GM19397 (cell line): ENCODE data around the gene MACROD2.
"Not testable (repeated sequence)": the region's sequence is repeated elsewhere in the genome, so short reads cannot be mapped to it uniquely, and the experiment has no call there.

Source experiments
- ATAC-seq: cut with Tn5 transposase; IDR thresholded peaks from one replicate; pipeline ENCODE4 v1.9.1; 2021; ENCODE audit warnings: mild to moderate bottlenecking, moderate library complexity; ENCODE audit not compliant: unreplicated experiment

Gene MACROD2

DNA sequence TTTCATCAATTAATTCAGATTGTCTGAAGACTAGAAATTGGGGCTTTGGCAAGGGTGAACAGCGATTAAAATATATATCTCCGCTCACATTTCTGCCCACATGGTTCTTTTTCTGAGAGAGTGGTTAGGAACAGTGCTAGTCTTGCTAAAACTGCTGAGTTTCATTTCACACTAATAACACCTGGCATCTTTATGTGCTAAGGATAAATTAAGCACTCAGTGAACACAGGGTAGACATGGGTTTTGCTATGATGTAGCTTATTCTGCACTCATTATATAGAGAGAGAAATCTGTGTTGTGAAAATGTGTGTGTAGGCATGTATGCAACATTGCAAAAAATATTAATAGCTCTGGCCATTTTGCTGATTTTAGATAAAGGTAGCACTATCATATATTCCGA, 965.5 kb downstream of the MACROD2 start:
- no peak for ATAC-seq

DNA sequence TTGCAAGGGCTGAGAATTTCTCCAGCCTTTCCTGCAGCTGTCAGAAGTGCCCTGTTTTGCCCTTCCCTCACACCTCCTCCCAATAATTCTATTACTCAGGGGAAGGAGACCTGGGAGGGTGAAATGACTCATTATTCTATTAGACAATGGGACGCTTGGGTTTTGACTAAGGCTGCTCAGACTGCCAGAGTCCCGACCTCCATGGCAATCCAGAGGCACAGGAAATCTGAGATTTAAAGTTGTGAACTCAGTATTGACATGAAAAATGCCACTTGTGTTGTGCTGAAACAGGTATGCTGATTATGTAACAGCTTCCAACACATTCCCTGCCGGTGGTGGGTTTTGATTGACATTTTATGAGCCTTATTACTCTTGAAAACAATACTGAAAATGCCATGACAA, 967.9 kb downstream of the MACROD2 start:
- ATAC-seq = no peak

DNA sequence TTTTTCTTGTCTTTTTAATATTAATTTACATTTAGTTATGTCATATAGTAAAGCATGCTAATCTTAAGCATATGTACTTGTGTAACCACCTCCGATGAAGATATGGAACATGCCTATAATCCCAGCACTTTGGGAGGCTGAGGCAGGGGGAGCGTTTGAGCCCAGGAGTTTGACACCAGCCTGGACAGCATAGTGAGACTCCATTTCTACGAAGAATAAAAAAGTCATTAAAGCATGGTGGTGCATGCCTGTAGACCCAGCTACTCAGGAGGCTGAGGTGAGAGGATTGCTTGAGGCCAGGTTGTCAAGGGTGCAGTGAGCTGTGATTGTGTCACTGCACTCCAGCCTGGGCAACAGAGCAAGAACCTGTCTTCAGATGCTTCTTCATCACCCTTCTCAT, 970.9 kb downstream of the MACROD2 start:
- ATAC-seq = no peak

DNA sequence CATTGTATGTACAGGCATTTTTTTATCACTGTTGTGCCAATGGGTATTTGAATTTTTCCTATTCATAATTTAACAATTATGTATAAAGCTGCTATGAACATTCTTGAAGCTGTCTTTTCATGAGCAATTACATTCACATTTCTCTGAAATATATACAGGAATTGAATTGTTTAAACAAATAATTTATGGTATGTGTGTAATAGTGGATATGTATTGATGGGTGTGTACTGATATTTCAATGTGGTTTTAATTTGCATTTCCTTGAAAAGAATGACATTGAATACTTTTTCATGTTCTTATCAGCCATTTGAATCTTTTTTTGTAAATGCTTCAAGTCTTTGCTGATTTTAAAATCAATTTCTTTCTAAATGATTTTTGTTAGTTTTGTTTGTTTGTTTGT, 971.5 kb downstream of the MACROD2 start:
- no peak for ATAC-seq

DNA sequence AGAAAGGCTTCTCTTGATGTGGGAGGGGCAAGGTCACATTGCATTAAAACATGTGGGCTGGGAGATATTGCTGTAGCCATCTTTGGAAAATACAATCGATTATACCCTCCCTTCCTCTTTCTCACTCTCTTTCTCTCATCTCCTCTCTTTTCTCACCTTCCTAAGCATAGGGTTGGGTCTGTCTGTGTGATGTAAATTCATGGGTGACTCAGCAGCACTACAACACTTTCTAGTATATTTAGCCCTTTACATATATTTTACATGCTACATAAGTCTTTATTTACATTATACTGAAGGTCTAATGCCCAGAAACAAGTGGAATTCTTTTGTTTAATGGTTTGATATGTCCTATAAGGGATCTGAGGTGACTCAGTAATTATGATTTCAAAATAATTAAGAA, 976.9 kb downstream of the MACROD2 start:
- no peak for ATAC-seq

DNA sequence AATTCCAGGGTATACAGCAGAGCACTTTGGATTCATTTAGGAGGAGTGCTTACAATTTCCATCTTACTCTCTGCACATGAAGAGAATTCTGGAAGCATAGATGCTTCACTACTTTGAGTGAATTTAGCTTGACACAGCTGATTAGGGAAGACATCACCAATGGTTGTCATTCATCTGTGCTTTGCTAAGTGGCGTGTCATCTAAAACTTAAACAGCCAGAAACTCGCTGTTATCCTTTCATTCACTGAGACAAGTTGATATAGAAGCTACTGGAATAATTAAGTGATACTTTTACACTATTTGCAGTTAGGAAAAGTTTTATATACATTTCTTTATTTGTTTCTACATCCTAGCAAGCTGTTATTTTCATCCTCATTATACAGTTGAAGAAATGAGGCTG, 977.4 kb downstream of the MACROD2 start:
- no peak for ATAC-seq

DNA sequence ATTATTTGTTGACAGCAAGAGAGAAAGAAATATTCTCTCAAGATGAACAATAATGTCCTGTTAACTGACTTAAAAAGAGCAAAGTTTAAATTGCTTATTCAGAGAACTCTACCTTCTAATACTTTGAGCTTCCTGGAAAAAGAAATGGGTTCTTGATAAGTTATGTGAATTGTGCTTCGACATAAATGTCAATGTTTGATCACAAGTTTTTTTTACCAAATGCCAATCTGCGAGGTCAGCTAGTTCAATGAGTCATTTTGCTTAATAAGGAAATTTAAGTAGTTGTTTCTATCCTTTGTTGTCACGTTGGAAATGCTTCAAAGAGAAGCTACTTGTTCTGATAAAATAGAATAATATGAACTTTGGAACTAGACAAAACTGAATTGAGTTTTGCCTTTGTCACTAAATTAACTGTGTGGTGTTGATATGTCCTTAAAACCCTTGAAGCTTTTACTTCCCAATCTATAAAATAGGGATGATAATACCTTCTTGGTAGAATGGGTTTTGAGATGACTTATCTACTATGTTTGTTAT, 984.2 kb downstream of the MACROD2 start:
- no peak for ATAC-seq

DNA sequence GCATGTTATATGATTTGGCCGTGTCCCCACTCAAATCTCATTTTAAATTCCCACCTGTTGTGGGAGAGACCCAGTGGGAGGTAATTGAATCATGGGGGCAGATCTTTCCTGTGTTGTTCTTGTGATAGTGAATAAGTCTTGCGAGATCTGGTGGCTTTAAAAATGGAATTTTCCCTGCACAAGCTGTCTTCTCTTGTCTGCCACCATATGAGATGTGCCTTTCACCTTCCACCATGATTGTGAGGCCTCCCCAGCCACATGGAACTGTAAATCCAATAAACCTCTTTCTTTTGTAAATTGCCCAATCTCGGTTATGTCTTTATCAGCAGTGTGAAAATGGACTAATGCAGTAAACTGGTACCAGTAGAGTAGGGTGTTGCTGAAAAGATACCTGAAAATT, 986.2 kb downstream of the MACROD2 start:
- ATAC-seq = not testable (repeated sequence)

DNA sequence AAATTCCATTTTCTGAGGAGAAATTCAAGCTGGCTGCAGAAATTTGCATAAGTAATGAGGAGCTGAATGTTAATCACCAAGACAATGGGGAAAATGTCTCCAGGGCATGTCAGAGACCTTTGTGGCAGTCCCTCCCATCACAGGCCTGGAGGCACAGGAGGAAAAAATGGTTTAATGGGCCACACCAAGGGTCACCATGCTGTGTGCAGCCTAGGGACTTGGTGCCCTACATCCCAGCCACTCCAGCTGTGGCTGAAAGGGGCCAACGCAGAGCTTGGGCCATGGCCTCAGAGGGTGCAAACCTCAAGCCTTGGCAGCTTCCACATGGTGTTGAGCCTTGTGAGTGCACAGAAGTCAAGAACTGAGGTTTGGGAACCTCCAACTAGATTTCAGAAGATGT, 987.0 kb downstream of the MACROD2 start:
- ATAC-seq = not testable (repeated sequence)

DNA sequence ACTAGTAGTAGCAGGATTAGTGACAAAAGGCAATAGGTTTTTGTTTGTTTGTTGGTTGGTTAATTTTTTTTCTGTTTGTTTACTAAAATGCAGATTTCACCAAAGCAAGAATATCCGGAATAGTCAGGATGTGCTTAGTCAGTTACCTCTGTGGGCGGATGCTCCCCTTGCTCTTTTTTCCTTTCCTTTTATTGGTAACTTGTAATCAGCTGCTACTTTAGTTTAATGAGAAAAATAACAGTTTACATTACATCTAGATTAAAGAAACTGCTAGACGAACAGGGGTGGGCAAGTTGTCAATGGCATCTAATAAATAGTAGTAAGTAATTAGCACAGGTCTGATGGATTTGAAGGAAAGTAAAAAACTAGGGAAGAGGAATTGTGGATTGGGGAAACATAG, 989.0 kb downstream of the MACROD2 start:
- ATAC-seq = no peak

DNA sequence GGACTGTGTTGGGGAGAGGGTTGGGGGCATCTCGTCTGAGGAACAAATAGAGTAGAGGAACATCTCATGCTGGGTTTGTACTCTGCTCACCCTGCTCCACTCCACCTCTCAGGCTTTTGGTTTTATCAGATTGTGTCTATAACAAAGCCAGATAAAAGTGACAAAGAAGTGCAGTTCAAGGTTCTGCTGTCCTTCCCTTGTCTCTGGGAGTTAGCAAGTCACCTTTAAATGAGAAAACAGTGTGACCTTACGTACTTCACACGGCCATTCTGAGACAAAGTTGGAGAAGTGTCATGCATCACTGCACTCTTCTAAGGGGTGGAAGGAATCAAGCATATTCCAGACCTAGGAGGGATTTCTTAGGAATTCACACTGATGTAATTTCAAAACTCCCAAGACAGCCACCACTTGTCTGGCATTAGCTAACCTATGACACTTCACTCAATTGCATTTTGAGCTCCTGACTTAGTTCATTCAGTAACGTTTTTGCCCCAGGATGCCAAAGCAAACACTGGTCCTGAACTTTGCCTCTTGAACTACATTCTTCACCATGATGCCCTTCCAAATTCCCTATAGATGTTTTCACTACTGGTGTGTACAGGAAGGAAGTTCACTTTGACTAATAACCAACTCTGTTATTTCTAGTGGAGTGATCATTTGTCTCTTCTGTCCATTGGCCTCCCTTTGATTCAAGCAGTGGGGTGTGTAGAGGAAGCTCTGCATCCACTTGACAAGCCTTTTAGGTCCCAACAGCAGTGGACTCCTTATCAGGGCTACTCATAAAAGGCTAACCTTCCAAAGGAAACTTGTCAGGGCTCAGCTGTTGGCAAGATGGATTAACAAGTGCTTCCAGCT, 989.7 kb downstream of the MACROD2 start:
- no peak for ATAC-seq

DNA sequence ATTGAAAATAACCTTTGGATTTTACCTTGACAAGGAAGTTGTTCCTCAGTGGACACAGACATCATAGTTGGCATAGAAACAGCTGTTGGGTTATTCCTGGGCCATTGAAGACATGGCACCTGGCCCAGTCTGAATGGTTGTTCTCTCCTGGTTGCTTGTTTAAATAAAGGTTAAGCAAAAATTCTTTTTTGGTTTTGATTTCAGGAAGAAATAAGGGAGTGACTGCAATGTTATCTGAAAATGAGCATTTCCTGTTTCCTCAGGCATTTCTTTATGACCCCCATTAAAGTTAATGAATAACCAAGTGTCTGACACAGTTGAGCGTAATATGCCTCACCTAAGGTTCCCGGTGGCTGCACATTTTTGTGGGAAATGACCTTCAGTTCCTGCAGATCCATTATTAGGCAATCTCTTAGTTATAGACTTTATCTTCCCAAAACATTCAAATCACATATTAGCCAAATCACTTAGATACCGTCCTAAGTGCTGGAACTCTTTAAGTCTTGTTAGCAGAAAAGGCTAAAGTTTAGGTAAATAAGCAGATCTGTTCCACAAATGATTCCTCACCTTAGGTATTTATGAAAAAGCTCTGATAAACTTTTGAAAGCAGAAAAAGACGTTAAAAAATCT, 990.8 kb downstream of the MACROD2 start:
- ATAC-seq = no peak

DNA sequence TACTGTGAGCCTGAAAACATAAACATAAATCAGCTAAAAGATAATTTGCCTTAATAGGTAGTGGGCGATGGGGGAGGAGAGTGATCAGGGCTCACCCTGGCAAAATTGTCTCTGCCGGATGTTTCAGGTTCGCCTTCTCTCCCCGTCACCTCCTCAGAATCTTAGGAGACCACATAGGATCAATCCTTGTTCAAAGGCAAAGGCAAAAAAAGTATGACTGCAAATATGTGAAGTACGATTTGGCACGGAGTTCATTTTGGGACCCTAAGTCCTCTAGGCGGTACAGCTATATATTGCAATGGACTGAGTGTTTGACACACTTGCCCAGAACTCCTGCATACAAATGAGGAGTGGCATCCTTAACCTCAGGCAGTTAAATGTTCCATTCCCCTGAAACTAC, 991.3 kb downstream of the MACROD2 start:
- no peak for ATAC-seq

DNA sequence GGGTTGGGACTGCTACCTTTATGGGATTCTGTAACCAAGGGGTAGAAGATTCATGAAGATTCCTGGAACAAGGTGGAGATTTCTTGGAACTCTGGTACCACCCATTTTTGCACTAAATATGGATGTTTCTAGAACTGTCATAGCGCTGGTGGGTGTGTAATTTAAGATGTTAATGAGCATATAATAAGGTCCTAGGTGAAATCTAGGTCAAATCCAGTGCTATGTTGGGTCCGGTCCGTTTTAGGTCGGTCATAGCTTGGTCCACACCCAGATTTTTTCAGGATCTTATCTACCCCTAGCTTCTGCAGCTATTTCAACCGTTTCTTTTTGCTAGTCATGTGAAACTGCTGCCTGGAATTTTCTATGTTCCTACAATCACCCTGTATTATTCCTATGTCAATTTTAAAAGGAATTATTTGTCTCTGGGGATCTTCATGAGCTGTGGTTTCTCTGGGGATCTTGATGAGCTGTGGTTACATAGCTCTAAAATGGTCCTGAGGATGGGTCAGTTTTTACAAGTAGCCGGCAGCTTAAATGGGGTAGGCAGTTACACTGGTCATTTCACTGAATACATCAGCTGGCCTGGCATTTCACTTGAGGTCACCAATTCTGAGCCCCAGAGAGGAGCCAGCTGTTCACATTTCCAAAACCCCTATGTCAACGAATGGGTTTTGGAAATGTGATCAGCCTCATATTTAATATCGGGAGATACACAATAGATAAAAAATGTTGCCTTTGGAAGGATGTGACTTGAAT, 994.4 kb downstream of the MACROD2 start:
- ATAC-seq = no peak

DNA sequence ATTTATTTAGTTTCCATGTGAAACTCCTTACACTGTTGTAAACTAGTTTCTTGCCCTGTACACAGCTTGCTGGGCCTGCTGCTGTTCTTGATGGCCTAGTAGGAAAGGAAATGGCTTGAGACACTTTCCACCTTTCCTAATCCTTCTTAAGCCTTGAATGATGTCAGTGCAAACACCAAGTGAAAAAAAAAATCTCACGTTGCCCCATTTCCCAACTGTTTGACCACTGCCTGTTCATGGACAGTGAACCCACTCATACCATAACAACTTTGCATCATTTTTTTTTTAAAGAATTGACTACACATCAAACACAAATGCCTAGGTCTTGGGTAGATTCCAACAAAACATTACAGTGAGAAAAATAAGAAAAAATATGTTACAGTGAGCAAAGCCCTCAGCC, 995.7 kb downstream of the MACROD2 start:
- ATAC-seq = no peak

DNA sequence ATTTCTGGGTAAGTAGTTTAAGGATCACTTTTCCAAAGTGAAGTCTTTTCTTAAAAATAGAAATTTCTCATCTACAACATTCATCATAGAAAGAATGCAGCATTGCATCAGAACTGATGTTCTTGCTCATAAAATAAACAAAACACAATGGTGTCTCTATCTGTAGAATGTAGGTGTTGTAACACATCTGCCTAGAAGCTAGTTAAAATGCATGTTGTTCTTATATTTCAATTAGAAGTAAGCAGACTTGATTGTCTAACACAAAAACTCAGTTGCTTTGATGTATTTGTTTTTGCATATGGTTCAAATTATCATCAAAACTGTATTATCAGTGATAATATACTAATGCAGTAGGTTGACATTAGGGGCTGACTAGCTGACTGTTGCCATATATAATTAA, 996.8 kb downstream of the MACROD2 start:
- no peak for ATAC-seq

DNA sequence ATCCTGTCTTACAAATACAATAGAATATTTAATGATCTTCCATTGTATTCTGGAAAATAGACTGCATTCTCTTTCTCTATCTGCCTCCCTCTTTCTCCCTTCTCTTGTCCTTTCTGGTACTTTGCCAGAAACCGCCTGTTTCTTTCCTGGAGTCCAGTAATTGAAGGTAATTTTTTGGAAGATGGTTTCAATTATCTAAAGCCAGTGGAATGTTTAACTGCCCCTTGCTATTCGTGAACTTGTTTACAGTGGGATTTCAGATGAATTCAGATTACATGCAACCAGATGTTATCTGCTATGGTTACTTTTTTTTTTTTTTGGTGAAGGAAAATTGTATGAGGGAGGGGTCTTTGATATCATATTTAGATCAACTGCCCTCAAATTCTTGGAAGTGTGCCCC, 997.6 kb downstream of the MACROD2 start:
- ATAC-seq = no peak

DNA sequence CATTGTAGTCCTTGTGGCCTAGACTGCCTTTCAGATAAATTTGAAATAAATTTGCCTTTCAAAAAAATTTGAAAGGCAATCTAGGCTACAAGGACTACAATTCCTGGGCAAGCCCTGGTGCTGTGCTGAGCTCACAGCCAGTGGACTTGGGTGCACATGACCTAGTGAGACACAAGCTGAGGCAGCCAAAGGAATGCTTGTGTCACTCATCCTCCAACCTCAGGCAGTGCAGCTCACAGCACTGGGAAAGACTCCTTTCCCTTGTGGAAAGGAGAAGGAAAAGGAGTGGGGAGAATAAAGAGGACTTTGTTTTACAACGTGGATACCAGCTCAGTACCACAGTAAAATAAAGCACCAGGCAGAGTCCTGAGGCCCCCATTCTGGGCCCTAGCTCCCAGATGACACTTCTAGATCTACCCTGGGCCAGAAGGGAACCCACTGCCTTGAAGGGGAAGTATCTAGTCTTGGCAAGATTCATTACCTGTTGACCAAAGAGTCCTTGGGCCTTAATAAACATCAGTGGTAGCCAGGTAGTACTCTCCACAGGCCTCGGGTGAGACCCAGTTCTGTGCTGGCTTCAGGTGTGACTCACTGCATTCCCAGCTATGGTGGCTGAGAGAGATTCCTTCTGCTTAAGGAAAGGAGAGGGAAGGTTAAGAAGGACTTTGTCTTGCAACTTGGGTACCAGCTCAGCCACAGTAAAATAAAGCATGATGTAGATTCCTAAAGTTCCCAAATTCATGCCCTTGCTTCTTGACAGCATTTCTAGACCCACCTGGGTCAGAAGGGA, 1001.8 kb downstream of the MACROD2 start:
- no peak for ATAC-seq

DNA sequence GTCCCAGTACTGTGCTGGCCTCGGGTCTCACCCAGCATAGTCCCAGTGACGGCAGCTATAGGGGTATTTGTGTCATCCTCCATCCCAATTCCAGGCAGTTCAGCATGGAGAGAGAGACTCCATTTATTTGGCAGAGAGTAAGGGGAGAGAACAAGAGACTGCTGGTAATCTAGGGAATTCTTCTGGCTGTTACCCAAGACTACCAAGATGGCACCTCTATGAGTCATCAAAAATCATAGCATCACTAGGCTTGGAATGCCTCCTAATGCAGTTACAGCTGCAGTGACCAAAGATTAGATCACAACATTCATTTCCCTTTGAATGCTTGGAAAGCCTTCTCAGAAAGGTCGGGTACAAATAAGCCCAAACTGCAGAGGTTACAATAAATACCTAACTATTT, 1002.5 kb downstream of the MACROD2 start:
- ATAC-seq = no peak

DNA sequence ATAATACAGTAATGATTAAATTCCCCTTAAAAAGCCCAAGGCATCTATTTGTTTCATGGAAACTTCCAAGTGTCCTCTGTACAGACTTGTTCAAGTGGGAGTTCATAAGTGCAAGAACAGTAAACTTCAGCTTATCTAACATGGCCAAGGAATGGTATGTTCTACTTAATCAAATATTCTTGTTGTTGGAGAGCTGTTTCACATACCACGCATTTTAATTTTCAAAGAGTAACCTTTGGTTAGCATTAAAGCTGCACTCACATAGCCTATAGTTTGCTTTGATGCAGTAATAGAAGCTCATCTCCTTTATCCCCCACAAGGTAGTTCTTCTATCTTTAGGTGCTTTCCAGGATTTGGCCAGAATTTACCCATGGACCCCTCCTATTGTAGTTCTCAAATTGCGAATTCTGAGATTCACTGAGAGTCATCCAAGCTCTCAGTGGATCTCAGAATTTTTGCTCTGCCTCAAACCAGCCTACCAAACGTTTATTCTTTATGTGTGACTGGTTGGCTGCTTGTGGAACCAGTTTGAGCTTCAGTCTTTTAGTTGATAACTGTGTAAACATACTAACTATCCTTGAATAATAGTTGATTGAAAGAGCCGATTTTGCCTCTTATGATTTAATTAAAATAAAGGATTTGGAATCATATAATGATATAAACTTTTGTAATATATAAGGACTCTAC, 1010.1 kb downstream of the MACROD2 start:
- ATAC-seq = no peak
